CD4-positive, alpha-beta T cell treated with Interleukin-6 at 100 ng/mL for 8 hours (primary cell): ENCODE measurements around the gene FCHO1.
"Not testable (repeated sequence)": the region's sequence is repeated elsewhere in the genome, so short reads cannot be mapped to it uniquely, and the experiment has no call there.

ENCODE experiments used
- DNase-seq: peaks from one replicate; pipeline ENCODE4 v3.0.0-alpha.2; 2020; ENCODE audit warnings: mixed read lengths, low spot score

The FCHO1 gene

DNA sequence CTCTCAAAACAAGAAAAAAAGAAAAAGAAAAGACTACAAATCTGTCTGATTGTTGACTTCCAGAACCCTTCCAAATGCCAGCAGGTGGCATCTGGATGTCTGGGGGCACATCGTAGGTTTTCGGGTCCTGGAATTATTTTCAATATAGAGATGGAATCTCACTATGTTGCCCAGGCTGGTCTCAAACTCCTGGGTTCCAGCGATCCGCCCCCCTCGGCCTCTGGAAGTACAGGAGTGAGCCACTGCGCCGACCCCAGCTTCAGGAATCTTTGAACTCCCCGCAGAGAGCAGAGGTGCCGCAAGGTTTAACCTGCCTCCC lies 43.1 kb downstream of the FCHO1 start:
- no peak for DNase-seq

DNA sequence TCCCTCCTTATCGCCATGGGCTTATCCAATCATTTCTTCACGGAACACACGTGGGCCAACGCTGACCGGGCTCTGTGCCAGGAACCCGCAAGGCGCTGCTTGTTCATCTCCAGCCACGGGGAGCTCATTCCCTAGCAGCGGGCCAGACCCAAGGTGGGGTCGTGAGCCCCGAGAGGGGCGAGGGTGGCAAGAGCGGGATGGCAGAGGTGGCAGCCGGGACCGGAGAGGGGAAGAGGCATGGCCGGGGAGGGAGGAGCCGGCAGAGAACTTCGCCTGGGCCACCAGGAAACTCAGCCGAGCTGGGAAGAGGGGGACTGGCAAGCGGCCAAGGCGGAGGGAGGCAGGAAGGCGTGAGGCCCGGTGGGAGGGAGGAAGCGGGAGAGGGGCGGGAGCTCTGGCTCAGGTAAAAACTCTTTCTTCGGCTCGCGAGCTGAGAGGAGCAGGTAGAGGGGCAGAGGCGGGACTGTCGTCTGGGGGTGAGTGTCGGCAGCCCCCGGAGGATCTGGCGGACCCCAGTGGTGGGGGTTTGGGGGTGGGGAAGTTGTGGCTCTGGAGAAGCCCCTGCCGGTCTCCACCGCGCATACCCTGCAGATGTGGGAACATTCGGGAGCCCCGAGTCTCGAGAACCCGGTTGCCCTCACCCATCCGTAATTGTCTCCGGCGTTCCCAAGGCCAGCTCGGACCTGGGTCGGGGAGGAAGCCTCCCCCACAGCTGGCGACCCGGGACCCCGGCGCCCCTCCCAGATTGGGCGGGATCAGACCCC lies 43.6 kb downstream of the FCHO1 start, which contains the start of gene B3GNT3:
B3GNT3 (plus strand) TSS at position 408 of the 764 bp plus-strand sequence. CDS start 12,670 bp downstream, outside the sequence.
- peak; percentile 36 for DNase-seq

DNA sequence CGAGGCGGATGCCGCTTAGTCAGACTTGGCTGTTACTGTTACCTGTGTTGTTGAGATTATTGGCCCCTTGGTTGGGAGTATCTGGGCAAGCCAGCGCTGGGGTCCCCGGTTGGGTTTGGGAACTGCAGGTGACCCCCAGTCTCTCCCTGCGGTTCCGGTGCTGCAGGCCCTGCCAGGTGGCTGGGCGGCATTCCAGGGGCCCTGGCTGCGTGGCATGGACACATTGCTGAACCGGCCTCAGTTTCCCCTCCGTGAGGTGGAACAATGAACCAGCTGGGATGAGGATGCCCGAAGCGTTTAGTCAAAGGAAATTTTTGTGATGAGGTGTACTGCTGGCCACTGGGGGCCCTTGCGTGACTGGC lies 44.2 kb downstream of the FCHO1 start:
- no peak for DNase-seq

DNA sequence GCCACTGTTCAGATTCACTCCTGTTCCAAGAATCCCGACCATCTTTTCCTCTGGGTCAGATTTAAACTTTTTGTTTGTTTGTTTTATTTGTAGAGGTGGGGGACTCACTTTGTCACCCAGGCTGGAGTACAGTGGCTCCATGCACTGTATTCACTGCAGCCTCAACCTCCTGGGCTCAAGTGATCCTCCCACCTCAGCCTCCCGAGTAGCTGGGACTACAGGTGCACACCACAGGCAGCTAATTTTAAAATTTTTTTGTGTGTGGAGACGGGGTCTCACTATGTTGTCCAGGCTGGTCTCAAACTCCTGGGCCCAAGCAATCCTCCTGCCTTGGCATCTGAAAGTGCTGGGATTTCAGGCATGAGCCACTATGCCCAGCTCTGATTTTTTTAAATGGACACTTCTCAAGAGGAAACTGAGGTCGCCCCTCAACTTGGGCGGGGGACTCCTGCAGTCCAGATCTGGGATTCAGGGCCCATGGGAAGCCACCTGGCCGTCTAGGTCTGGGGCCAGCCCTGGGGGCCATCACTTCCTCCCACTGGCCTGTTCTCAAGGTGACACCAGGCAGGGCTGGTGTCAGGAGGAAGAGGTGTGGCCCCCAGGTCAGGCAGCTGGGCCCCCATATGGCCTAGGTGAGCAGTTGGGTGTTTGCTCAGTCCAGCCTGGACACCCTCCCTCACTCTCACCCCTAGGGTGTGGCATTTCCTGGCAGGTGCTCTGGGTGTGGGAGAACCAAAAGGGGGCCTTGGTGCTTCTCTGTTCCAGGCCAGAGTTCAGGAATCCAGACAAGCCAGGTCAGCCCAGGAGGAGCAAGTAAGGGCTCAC lies 44.9 kb downstream of the FCHO1 start:
- no peak for DNase-seq

DNA sequence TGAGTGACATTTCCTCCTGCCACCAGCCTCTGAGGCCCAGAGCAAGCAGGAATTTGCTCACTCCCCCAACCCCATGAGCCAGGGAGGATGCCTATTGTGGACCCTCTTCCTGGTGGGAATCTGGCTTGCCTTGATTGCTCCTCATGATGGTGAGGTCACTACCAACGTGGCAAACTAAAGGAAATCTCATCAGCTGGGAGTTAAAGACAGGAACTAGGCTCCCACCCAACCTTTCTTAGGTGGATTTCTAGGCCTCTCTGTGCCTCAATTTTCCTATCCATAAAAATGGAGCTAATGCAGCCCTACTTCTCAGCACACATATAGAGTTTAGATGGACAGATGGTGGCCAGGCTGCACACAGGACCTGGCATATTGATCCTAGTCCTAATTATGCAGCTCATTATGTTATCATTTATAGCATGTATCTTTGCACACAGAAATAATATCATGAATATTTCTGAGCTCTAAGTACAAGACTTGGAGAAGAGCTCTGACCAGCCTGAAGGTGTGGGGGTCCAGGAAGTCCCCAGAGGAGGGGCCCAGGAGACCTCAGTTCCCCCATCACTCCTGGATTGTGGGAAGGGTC lies 45.7 kb downstream of the FCHO1 start:
- DNase-seq, result no peak

DNA sequence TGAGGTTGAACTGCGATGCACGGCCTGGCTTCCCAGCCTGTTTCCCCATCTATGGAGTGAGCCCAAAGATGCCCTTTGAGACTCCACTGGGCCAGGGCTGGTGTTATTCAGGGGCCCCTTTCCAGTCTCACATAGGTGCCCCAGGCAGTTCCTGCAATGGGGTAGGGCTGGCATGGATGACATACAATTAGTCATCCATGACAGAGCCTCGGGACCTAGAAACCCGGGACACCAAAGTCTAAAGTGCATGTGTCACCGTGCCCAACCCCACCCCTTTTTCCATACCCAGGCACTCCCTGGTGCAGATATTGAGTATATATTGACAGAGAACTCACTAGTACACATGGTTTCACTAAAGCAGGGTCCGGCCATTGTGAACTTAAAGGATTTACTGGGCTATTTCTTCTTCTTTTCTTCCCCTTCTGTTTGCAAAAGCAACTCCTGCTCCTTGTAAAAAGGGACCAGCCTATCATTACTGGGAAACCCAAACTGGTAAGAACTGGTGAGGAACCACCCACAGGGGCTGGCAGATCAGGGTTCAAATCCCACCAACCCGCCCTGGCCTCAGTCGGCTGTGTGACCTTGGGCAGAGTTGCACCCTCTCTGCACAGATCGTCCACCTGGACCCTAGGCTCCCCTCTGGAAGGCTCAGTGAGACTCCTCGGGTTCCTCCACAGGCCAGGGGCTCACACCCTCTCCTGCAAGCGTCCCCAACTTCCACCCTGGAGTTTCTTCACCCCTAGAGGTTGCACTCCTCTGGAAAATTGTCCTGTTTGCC lies 46.3 kb downstream of the FCHO1 start:
- DNase-seq, result no peak

DNA sequence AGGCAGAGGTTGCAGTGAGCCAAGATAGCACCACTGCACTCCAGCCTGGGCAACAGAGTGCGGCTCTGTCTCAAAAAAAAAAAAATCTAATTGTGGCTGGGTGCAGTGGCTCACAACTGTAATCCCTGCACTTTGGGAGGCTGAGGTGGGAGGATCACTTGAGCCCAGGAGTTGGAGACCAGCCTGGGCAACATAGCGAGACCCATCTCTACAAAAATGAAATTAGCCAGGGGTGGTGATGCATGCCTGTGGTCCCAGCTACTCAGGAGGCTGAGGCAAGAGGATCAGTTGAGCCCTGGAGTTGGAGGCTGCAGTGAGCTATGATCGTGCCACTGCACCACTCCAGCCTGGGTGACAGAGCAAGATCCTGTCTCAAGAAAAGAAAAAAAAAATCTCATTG lies 47.3 kb downstream of the FCHO1 start:
- DNase-seq, result not testable (repeated sequence)

DNA sequence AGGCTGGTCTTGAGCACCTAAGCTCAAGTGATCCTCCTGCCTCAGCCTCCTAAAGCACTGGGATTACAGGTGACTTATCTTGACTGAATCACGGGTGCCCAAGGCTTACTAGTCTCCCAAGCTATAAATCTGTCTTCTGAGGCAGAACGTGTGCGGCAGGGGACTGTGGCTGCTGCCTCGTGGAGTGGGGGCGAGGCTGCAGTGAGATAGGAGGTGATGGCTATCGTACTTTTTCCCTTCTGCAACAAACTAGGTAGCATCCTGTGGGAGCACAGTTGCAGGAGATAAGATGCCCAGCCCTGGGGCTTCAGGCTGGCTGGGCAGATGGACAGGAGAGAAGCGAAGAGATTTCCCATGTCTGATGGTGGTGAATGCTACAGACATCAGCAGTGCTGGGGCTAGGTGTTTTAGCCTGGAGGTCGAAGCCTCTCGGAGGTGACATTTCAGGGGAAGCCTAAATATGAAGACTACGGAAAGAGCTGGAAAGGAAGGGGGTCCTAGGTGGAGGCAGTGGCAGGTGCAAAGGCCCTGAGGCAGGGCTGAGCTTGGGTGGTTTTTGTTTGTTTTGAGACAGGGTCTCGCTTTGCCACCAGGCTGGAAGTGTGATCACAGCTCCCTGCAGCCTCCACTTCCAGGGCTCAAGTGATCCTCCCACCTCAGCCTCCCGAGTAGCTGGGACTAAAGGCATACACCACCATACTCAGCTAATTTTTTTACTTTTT lies 51.0 kb downstream of the FCHO1 start:
- DNase-seq, result no peak

DNA sequence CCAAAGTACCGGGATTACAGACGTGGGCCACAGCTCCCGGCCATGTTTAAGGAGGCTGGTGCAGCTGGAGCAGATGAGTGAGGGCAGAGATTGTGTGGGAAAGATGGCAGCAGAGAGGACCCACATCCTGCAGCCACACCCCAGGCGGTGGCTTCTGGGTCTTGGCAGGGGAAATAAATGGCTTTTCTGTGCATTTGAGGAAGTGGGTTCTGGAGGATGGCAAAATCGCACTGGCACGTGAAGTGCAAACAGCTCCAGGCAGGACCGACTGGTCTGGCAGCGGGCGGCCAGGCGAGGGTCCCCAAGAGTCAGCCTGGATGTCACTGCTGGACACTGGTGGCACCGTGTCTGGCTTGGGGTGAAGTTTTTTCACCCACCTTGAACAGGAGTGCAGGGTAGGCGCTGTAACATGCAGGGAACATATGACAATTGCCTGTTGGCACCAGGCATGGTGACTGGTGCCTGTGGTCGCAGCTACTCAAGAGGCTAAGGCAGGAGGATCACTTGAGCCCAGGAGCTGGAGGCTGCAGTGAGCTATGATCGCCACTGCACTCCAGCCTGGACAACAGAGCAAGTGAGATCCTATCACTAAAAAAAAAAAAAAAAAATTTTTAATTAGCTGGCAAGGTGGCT lies 52.1 kb downstream of the FCHO1 start:
- peak; percentile 69 for DNase-seq

DNA sequence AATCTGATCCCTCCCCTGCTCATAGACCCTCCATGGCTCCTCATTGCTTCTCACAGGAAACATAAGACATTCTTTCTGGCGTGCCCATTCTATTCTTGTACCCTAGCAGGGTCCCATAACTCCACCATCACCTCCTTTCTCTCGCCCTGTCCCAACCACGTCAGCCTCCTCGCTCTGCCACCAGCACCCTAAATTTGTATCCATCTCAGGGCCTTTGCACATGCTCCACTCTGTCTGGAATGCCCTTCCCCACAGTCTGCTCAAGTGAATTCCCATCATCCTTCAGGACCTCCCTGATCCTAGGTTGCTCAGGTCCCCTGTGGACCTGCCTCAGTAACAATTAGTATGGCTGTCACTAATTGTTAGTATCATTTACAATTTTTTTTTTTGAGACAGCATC lies 54.1 kb downstream of the FCHO1 start:
- no peak for DNase-seq

DNA sequence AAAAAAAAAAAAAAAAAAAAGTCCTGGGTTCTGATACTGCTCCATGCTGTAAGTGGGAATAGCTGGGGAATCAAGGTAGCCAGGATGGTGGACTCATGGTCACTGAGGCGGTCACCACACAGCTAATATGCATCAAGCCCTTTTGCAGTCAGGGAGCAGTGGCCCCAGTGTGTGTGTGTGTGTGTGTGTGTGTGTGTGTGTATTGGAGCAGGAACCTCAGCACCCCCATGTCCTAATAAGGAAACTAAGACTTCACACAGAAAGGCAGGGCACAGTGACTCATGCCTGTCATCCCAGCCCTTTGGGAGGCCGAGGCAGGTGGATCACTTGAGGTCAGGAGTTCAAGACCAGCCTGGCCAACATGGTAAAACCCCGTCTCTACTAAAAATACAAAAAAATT lies 55.7 kb downstream of the FCHO1 start:
- no peak for DNase-seq

DNA sequence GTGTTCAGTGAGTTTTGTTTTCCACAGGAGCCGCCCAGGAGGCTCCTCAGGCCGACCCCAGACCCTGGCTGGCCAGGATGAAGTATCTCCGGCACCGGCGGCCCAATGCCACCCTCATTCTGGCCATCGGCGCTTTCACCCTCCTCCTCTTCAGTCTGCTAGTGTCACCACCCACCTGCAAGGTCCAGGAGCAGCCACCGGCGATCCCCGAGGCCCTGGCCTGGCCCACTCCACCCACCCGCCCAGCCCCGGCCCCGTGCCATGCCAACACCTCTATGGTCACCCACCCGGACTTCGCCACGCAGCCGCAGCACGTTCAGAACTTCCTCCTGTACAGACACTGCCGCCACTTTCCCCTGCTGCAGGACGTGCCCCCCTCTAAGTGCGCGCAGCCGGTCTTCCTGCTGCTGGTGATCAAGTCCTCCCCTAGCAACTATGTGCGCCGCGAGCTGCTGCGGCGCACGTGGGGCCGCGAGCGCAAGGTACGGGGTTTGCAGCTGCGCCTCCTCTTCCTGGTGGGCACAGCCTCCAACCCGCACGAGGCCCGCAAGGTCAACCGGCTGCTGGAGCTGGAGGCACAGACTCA lies 56.5 kb downstream of the FCHO1 start:
- DNase-seq, result no peak

DNA sequence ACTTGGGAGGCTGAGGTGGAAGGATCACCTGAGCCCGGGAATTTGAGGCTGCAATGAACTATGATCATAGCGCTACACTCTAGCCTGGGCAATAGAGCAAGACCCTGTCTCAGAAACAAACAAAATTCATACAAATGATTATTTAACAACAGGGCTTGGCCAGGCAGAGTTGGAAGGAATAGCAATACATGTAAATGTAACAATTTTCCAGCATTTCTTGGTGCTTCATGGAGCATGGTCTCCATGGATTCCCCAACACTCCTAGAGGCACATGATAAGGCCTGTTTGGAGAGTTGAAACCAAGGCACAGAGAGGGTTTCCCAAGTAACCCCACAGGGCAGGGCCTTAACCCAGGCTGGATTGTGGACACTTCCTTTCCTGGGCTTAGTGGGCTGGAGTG lies 59.8 kb downstream of the FCHO1 start:
- DNase-seq, result no peak

DNA sequence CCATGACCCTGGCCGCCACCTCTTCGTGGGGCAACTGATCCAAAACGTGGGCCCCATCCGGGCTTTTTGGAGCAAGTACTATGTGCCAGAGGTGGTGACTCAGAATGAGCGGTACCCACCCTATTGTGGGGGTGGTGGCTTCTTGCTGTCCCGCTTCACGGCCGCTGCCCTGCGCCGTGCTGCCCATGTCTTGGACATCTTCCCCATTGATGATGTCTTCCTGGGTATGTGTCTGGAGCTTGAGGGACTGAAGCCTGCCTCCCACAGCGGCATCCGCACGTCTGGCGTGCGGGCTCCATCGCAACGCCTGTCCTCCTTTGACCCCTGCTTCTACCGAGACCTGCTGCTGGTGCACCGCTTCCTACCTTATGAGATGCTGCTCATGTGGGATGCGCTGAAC lies 60.4 kb downstream of the FCHO1 start:
- no peak for DNase-seq

DNA sequence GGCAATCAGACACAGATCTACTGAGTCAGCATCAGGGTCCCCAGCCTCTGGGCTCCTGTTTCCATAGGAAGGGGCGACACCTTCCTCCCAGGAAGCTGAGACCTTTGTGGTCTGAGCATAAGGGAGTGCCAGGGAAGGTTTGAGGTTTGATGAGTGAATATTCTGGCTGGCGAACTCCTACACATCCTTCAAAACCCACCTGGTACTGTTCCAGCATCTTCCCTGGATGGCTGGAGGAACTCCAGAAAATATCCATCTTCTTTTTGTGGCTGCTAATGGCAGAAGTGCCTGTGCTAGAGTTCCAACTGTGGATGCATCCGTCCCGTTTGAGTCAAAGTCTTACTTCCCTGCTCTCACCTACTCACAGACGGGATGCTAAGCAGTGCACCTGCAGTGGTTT lies 60.8 kb downstream of the FCHO1 start:
- no peak for DNase-seq

DNA sequence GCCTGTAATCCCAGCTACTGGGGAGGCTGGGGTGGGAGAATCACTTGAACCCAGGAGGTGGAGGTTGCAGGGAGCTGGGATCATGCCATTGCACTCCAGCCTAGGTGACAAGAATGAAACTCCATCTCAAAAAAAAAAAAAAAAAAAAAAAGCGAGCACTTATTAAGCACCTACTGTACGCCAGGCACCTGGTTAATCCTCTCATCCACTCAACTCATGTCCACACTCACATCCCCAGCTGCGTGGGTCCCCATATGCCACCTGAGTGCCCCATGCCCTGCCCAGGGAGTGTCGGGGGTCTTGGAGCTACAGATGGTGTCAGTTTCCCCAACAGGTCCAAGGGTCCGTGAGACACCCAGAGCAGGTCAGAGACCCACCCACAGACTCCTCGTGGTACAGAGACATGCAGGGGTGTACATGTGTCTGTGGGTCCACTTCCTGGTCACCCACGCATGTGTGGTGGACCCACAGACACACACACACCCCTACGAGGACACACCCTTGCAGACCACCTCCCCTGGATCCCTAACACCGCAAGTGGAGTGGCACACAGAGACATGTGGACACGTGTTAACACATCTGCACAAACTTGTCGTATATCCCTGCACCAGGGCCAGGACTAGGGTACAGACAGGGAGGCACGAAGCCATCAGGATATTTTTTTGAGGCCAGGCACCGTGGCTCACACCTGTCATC lies 66.5 kb downstream of the FCHO1 start:
- no peak for DNase-seq

DNA sequence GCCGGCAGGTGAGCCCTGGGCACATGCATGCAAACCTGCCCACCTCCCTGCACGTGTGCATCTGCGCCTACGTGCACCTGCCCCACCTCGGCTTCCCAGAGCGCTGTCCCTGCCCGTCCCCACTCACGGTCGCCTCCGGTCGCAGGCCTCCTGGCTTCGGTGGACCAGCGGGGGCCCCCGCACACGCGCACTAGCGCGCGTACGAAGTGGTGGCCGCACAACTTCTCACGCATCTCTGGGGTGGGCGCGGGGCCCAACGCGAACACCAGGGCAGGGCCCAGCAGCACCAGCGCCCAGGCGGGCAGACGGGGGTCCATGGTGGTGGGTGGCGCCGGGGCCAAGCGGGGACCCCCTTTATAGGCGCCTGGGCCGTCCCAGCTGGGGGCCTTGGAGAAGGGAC lies 69.9 kb downstream of the FCHO1 start, which contains the start of gene INSL3:
INSL3 (minus strand) TSS at position 330 of the 400 bp plus-strand sequence; CDS start at position 317, 13 bp downstream.
- DNase-seq, result no peak

DNA sequence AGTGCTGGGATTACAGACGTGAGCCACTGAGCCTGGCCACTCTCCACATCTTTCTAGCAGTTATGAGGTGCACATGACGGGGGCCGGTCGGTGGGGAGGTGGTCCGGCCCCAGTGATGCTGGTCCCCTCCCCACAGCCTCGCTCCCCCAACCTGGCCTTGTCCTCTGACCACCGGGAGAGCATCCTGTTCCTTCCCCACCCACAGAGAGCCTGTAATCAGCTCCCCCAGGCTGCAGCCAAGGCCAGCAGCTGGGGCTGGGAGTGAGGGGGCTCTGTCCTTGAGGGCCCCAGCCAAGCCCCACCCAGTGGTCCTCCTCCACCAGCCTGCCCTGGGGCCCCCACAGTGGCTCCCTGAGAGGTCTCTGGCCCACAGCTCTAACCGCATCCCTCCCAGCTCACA lies 73.1 kb downstream of the FCHO1 start:
- no peak for DNase-seq

DNA sequence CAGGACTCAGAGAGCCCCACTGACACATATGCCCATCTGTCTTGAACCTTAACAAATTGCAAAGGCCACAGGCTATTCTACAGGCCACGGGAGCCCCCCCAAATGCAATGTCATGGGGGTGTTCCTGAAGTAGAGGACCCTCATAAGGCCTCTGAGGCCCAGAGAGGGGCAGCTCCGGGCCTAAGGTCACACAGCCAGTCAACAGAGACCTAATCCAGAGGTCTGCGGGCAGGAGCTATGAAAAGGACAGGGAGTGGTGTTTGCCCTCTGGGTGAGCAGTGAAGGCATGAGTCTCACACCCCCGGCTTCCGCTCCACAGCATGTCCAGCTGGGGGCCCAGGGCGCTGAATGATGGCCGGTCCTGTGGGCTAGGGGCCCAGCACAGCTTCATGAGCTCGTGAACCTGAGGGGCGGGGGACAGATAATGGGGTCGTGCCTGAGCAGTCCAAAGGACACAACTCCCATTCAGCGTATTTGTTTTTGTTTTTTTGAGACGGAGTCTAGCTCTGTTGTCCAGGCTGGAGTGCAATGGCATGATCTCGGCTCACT lies 75.3 kb downstream of the FCHO1 start:
- no peak for DNase-seq
